SK-N-SH (cell line): ENCODE data around the gene MAP2K4. TPM values are rescaled to one million over a fixed set of nuclear protein-coding genes. Genes with fewer than 3 reads are reported as not detected.

Experiments
- CTCF ChIA-PET: fragments of 300-600, 350-600 bp; formaldehyde crosslinking; extraction: SDS; loops from one replicate; lab custom pipeline; 2021; lab: Yijun Ruan, JAX
- POLR2A ChIA-PET: fragments of 350-600 bp; sonication (Branson Sonifier 250); formaldehyde crosslinking; extraction: SDS; loops from one replicate; lab custom pipeline; 2020; ENCODE audit warnings: antibody characterized with exemption, inconsistent platforms; lab: Yijun Ruan, JAX
- DNase-seq: peaks from one replicate; pipeline ENCODE4 v3.0.0; 2012
- H2AFZ ChIP-seq: fragments of 200-600 bp; sonication (generic); 2 replicates; pipeline ENCODE4 v1.8.1; 2016; ENCODE audit warnings: antibody characterized with exemption, mild to moderate bottlenecking, low read depth
- H3F3A ChIP-seq: fragments of 200-600 bp; sonication (generic); replicated peaks from 2 replicates; pipeline ENCODE3; 2016; ENCODE audit warnings: antibody characterized with exemption, mild to moderate bottlenecking; ENCODE audit not compliant: insufficient read depth
- H3K27ac ChIP-seq, 2 experiments: fragments of 200-500 bp in 1 of 2; fragments of 200-600 bp in 1 of 2; sonication (Bioruptor generic) in 1 of 2; sonication (generic), shearing (Covaris generic) in 1 of 2; 2 replicates each; pipeline versions ENCODE4 v1.5.1 to v1.6.1; 2014 to 2016; ENCODE audit warnings: low read depth in 2 of 2, inconsistent platforms in 1 of 2, low read length in 1 of 2, mild to moderate bottlenecking in 1 of 2, mixed read lengths in 1 of 2
- H3K27me3 ChIP-seq: fragments of 200-600 bp; sonication (generic), shearing (Covaris generic); 2 replicates; pipeline ENCODE4 v1.6.1; 2016; ENCODE audit warnings: mixed run types; ENCODE audit not compliant: insufficient read depth
- H3K36me3 ChIP-seq, 2 experiments: fragments of 200-500 bp in 1 of 2; fragments of 200-600 bp in 1 of 2; sonication (Bioruptor generic) in 1 of 2; sonication (generic) in 1 of 2; replicated peaks in 1 of 2; 2 replicates each; pipeline versions ENCODE3 to v1.5.1; 2014 to 2016; ENCODE audit warnings: low read length in 1 of 2, mild to moderate bottlenecking in 1 of 2; ENCODE audit not compliant: insufficient read depth in 2 of 2, control insufficient read depth in 1 of 2
- H3K4me1 ChIP-seq, 2 experiments: fragments of 200-500 bp in 1 of 2; fragments of 200-600 bp in 1 of 2; sonication (Bioruptor generic) in 1 of 2; sonication (generic), shearing (Covaris generic) in 1 of 2; 2 replicates each; pipeline versions ENCODE4 v1.5.1 to v1.6.1; 2014 to 2016; ENCODE audit warnings: low read depth in 1 of 2, low read length in 1 of 2, mixed run types in 1 of 2; ENCODE audit not compliant: insufficient read depth in 2 of 2, control insufficient read depth in 1 of 2
- H3K4me2 ChIP-seq: fragments of 200-600 bp; sonication (generic), shearing (Covaris generic); 2 replicates; pipeline ENCODE4 v1.6.1; 2017; ENCODE audit warnings: mixed run types
- H3K4me3 ChIP-seq, 2 experiments: fragments of 200-500 bp in 1 of 2; fragments of 200-600 bp in 1 of 2; sonication (Bioruptor generic) in 1 of 2; sonication (generic), shearing (Covaris generic) in 1 of 2; 2 replicates each; pipeline versions ENCODE4 v1.5.1 to v1.8.1; 2014 to 2016; ENCODE audit warnings: low read depth in 2 of 2, inconsistent platforms in 1 of 2, low read length in 1 of 2, mild to moderate bottlenecking in 1 of 2, mixed read lengths in 1 of 2, moderate library complexity in 1 of 2
- H3K79me2 ChIP-seq: fragments of 200-600 bp; sonication (generic); 2 replicates; pipeline ENCODE4 v1.8.1; 2017; ENCODE audit warnings: mild to moderate bottlenecking; ENCODE audit not compliant: insufficient read depth
- H3K9ac ChIP-seq: fragments of 200-600 bp; sonication (generic); 2 replicates; pipeline ENCODE4 v1.6.1; 2017; ENCODE audit warnings: mixed run types
- H3K9me2 ChIP-seq: fragments of 200-600 bp; sonication (generic); 2 replicates; pipeline ENCODE4 v1.6.1; 2017; ENCODE audit warnings: mixed run types
- H3K9me3 ChIP-seq: fragments of 200-600 bp; sonication (generic); 2 replicates; pipeline ENCODE4 v1.6.1; 2017; ENCODE audit warnings: mixed run types, mild to moderate bottlenecking, moderate library complexity
- H4K20me1 ChIP-seq: fragments of 200-600 bp; sonication (generic); 2 replicates; pipeline ENCODE4 v1.6.1; 2017; ENCODE audit warnings: mild to moderate bottlenecking, mixed run types; ENCODE audit not compliant: insufficient read depth
- CHD2 ChIP-seq: fragments of 150-350 bp; IDR thresholded peaks from 2 replicates; pipeline ENCODE4 v1.6.1; 2018; ENCODE audit warnings: low read length; ENCODE audit not compliant: partially characterized antibody
- ELF1 ChIP-seq: IDR thresholded peaks from 2 replicates; pipeline ENCODE4 v1.4.0; 2012
- EP300 ChIP-seq, 2 experiments: IDR thresholded peaks; 2 replicates each; pipeline versions ENCODE4 v1.4.0 to v1.6.1; 2012; ENCODE audit warnings: borderline replicate concordance in 1 of 2, low read depth in 1 of 2, low read length in 1 of 2
- EZH2phosphoT487 ChIP-seq: fragments of 200-600 bp; sonication (generic); IDR thresholded peaks from 2 replicates; pipeline ENCODE4 v1.6.1; 2017; ENCODE audit warnings: low read depth, mixed run types, mild to moderate bottlenecking, antibody characterized with exemption, moderate library complexity, borderline replicate concordance
- FOSL2 ChIP-seq: IDR thresholded peaks from 2 replicates; pipeline ENCODE4 v1.4.0; 2012; ENCODE audit warnings: low read depth, mild to moderate bottlenecking, moderate library complexity, borderline replicate concordance
- FOXJ3 ChIP-seq: sonication (generic); formaldehyde crosslinking; IDR thresholded peaks from 2 replicates; pipeline ENCODE4 v1.5.1; 2020; ENCODE audit warnings: mild to moderate bottlenecking, missing genetic modification reagents
- FOXM1 ChIP-seq: IDR thresholded peaks from 2 replicates; pipeline ENCODE4 v1.4.0; 2012; ENCODE audit warnings: low read depth, mild to moderate bottlenecking
- GABPA ChIP-seq: IDR thresholded peaks from 2 replicates; pipeline ENCODE4 v1.4.0; 2012; ENCODE audit warnings: low read depth, mild to moderate bottlenecking
- JUND ChIP-seq: IDR thresholded peaks from 2 replicates; pipeline ENCODE4 v1.4.0; 2012
- MEF2A ChIP-seq: IDR thresholded peaks from 2 replicates; pipeline ENCODE4 v1.4.0; 2012; ENCODE audit warnings: low read depth, borderline replicate concordance
- MXI1 ChIP-seq: IDR thresholded peaks from 2 replicates; pipeline ENCODE4 v1.6.1; 2012; ENCODE audit warnings: mild to moderate bottlenecking, low read depth, low read length, improper control_type of control experiment
- NFIC ChIP-seq: IDR thresholded peaks from 2 replicates; pipeline ENCODE4 v1.4.0; 2012; ENCODE audit warnings: borderline replicate concordance
- RAD21 ChIP-seq: IDR thresholded peaks from 2 replicates; pipeline ENCODE4 v1.6.1; 2012; ENCODE audit warnings: mild to moderate bottlenecking, low read length
- RCOR1 ChIP-seq: fragments of 150-350 bp; IDR thresholded peaks from 2 replicates; pipeline ENCODE4 v1.6.1; 2017; ENCODE audit warnings: antibody characterized with exemption, low read length
- RXRA ChIP-seq: IDR thresholded peaks from 2 replicates; pipeline ENCODE4 v1.4.0; 2012; ENCODE audit warnings: low read depth, mild to moderate bottlenecking, borderline replicate concordance
- SIN3A ChIP-seq: IDR thresholded peaks from 2 replicates; pipeline ENCODE4 v1.6.1; 2012; ENCODE audit warnings: low read depth, mild to moderate bottlenecking, low read length, moderate library complexity, borderline replicate concordance
- TAF1 ChIP-seq: IDR thresholded peaks from 2 replicates; pipeline ENCODE4 v1.6.1; 2012; ENCODE audit warnings: low read depth, mild to moderate bottlenecking, low read length, moderate library complexity, borderline replicate concordance
- TEAD4 ChIP-seq: IDR thresholded peaks from 2 replicates; pipeline ENCODE4 v1.4.0; 2012; ENCODE audit warnings: mild to moderate bottlenecking, borderline replicate concordance; ENCODE audit not compliant: insufficient read depth
- USF1 ChIP-seq: IDR thresholded peaks from 2 replicates; pipeline ENCODE4 v1.4.0; 2012; ENCODE audit warnings: low read depth, borderline replicate concordance
- WGBS: methylation state at CpG from one replicate; pipeline ENCODE4 v1.1.6; 2017; ENCODE audit warnings: low lambda C conversion rate; 5-methylcytosine and 5-hydroxymethylcytosine counted together
- polyA plus RNA-seq, 3 experiments: library from polyadenylated mRNA; depleted of rRNA; stranded (reverse); fragments of >200 nt; gene quantifications; 2 replicates each; pipeline ENCODE4 v1.2.3, GENCODE V29; 2012
- TF ChIP-seq, protein P1 (sequence below): IDR thresholded peaks from 2 replicates; pipeline ENCODE4 v1.6.1; 2012; ENCODE audit warnings: mild to moderate bottlenecking, low read depth, low read length, moderate library complexity
- TF ChIP-seq, protein P2 (sequence below): IDR thresholded peaks from 2 replicates; pipeline ENCODE4 v1.4.0; 2012; ENCODE audit warnings: low read depth

Gene MAP2K4
- polyA plus RNA-seq, 1 of the 3 experiments (the other 2 are of a cell fraction), result 10.6 TPM

DNA sequence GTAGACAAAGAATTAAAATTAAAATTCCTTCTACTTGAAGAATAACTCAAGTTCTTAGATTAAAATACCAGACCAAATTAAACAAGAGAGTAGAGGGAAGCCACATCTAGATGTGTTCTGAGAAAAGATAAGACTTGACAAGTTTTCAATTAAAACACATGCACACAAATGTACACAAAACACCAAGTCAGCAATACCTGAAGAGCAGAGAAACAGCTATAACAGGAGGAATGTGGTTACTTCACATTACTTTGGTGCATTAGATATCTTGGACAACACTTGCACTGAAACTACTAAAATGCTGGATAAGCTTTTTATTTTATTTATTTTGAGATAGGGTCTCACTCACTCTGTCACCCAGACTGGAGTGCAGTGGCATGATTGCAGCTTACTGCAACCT, 113.9 kb downstream of the MAP2K4 start:
- H3K9me2 ChIP-seq, result no peaks in the 10 kb centered on the region
- no peaks in the 10 kb centered on the region for H3K4me1 ChIP-seq
- peaks cover 24 to 60% of the 10 kb centered on the region in 2 experiments for H3K36me3 ChIP-seq
- no peak overlapping the region for H3K4me3 ChIP-seq
- no peak overlapping the region for H3K9ac ChIP-seq
- no peak overlapping the region for H3K27ac ChIP-seq
- H3K9me3 ChIP-seq, result no peaks in the 10 kb centered on the region
- no peak overlapping the region for H3K4me2 ChIP-seq
- H4K20me1 ChIP-seq, result no peaks in the 10 kb centered on the region
- peaks cover 7% of the 10 kb centered on the region for H3F3A ChIP-seq
- no peaks in the 10 kb centered on the region for H3K27me3 ChIP-seq
- no peaks in the 10 kb centered on the region; the same call in 1 of the 2 replicates for H3K79me2 ChIP-seq
- no peak overlapping the region for H2AFZ ChIP-seq
- POLR2A ChIA-PET, result no interaction called here
- DNase-seq, result no peak
- CTCF ChIA-PET, result interaction anchor here (0.7 kb wide), 1 partner anchor 35 kb away, joined by 3 read pairs; no protein-coding TSS in a partner anchor
- TF ChIP-seq RXRA (no peak), RAD21 (no peak), NFIC (no peak)
- TF ChIP-seq, protein P1, sequence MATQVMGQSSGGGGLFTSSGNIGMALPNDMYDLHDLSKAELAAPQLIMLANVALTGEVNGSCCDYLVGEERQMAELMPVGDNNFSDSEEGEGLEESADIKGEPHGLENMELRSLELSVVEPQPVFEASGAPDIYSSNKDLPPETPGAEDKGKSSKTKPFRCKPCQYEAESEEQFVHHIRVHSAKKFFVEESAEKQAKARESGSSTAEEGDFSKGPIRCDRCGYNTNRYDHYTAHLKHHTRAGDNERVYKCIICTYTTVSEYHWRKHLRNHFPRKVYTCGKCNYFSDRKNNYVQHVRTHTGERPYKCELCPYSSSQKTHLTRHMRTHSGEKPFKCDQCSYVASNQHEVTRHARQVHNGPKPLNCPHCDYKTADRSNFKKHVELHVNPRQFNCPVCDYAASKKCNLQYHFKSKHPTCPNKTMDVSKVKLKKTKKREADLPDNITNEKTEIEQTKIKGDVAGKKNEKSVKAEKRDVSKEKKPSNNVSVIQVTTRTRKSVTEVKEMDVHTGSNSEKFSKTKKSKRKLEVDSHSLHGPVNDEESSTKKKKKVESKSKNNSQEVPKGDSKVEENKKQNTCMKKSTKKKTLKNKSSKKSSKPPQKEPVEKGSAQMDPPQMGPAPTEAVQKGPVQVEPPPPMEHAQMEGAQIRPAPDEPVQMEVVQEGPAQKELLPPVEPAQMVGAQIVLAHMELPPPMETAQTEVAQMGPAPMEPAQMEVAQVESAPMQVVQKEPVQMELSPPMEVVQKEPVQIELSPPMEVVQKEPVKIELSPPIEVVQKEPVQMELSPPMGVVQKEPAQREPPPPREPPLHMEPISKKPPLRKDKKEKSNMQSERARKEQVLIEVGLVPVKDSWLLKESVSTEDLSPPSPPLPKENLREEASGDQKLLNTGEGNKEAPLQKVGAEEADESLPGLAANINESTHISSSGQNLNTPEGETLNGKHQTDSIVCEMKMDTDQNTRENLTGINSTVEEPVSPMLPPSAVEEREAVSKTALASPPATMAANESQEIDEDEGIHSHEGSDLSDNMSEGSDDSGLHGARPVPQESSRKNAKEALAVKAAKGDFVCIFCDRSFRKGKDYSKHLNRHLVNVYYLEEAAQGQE, result no peak

DNA sequence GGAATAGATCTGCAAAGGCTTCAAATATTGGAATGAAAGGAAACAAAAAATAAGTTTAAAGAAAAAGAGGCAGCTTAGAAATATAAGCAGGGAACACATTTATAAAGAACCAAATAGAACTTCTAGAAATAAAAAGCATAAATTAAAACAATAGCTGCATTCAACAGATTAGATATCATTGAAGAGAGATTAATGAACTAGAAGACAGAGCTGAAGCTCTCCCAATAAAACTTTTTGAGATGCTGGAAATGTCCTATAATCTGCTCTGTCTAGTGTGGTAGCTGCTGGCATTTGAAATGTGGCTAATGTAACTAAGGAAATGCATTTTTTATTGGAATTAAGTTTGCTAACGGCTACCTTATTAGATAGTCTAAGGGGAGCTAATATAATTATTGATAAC, 115.6 kb downstream of the MAP2K4 start:
- DNase-seq, result no peak

GRCh38 chr17:12136646-12137045, 116.0 kb downstream of the MAP2K4 start:
- ChIA-PET CTCF (no interaction called here), POLR2A (no interaction called here)
- no peak overlapping the region for H3K9ac ChIP-seq
- no peak overlapping the region for H3K4me3 ChIP-seq
- H3F3A ChIP-seq, result no peaks in the 10 kb centered on the region
- H3K79me2 ChIP-seq, result no peaks in the 10 kb centered on the region; the same call in 1 of the 2 replicates
- no peak for DNase-seq
- no peaks in the 10 kb centered on the region for H3K27me3 ChIP-seq
- no peaks in the 10 kb centered on the region for H3K4me1 ChIP-seq
- no peak overlapping the region for H3K27ac ChIP-seq
- no peaks in the 10 kb centered on the region for H3K9me2 ChIP-seq
- no peaks in the 10 kb centered on the region for H4K20me1 ChIP-seq
- H3K9me3 ChIP-seq, result no peaks in the 10 kb centered on the region
- H2AFZ ChIP-seq, result no peak overlapping the region
- peaks cover 34 to 54% of the 10 kb centered on the region in 2 experiments for H3K36me3 ChIP-seq
- no peak overlapping the region for H3K4me2 ChIP-seq
- TF ChIP-seq MXI1 (no peak), CHD2 (no peak), ELF1 (no peak), USF1 (no peak), FOSL2 (no peak), TEAD4 (no peak), EZH2phosphoT487 (no peak), FOXM1 (no peak), TAF1 (no peak), JUND (no peak), EP300 (IDR thresholded peaks at IDR 0.05; ENCODE audit: borderline replicate concordance in 1 of 2, low read depth in 1 of 2, low read length in 1 of 2) (no peak), FOXJ3 (CRISPR knock-in tag) (no peak), RCOR1 (no peak), GABPA (no peak)
- TF ChIP-seq, protein P2, sequence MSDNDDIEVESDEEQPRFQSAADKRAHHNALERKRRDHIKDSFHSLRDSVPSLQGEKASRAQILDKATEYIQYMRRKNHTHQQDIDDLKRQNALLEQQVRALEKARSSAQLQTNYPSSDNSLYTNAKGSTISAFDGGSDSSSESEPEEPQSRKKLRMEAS, result no peak

More for the DNA sequence above, 115.6 kb downstream of the MAP2K4 start:
- Histone ChIP-seq H3K27me3 (no peaks in the 10 kb centered on the region), H3K4me3 (no peak overlapping the region), H2AFZ (no peak overlapping the region), H3K27ac (no peak overlapping the region), H3K36me3 (peaks cover 30 to 58% of the 10 kb centered on the region in 2 experiments)
- 59% methylated on average over 1 of the region's 1 CpG for WGBS
- TF ChIP-seq SIN3A (no peak), RXRA (no peak), MEF2A (no peak)
- TF ChIP-seq, protein P2, result no peak
- TF ChIP-seq, all 33 proteins: peak for 0
- H3K9me3 ChIP-seq, result no peaks in the 10 kb centered on the region
- H3K9me2 ChIP-seq, result no peaks in the 10 kb centered on the region
- H3K4me1 ChIP-seq, result no peaks in the 10 kb centered on the region
- CTCF ChIA-PET, result no interaction called here
- no peak overlapping the region for H3K4me2 ChIP-seq
- no peak overlapping the region for H3K9ac ChIP-seq
- no peaks in the 10 kb centered on the region; the same call in 1 of the 2 replicates for H3K79me2 ChIP-seq
- H4K20me1 ChIP-seq, result no peaks in the 10 kb centered on the region
- POLR2A ChIA-PET, result no interaction called here
- no peaks in the 10 kb centered on the region for H3F3A ChIP-seq
